Ectodermal cell (in vitro differentiated cells): ENCODE data around the gene C1orf159.

ENCODE experiments used
- H3K27ac ChIP-seq: 2 replicates; pipeline ENCODE4 v1.7.0; 2013; ENCODE audit warnings: mild to moderate bottlenecking, low read depth, low read length; ENCODE audit not compliant: insufficient read depth, poor library complexity, severe bottlenecking
- H3K27me3 ChIP-seq: 2 replicates; pipeline ENCODE4 v1.7.0; 2013; ENCODE audit warnings: mild to moderate bottlenecking, low read length; ENCODE audit not compliant: insufficient read depth, control insufficient read depth, poor library complexity, severe bottlenecking
- H3K36me3 ChIP-seq: one replicate; pipeline ENCODE4 v1.7.0; 2013; ENCODE audit warnings: low read length; ENCODE audit not compliant: control insufficient read depth, insufficient read depth
- H3K4me1 ChIP-seq: one replicate; pipeline ENCODE4 v1.7.0; 2013; ENCODE audit warnings: low read length; ENCODE audit not compliant: control insufficient read depth, insufficient read depth
- H3K4me3 ChIP-seq: 2 replicates; pipeline ENCODE4 v1.7.0; 2013; ENCODE audit warnings: low read depth, low read length, control low read depth; ENCODE audit not compliant: insufficient read depth
- H3K9me3 ChIP-seq: 2 replicates; pipeline ENCODE4 v1.7.0; 2013; ENCODE audit warnings: mild to moderate bottlenecking, low read length, moderate library complexity; ENCODE audit not compliant: control insufficient read depth
- WGBS, 2 experiments: methylation state at CpG; one replicate each; pipeline ENCODE4 v1.1.7; 2013; ENCODE audit warnings: missing lambda C conversion rate in 2 of 2; 5-methylcytosine and 5-hydroxymethylcytosine counted together

C1orf159 gene

DNA sequence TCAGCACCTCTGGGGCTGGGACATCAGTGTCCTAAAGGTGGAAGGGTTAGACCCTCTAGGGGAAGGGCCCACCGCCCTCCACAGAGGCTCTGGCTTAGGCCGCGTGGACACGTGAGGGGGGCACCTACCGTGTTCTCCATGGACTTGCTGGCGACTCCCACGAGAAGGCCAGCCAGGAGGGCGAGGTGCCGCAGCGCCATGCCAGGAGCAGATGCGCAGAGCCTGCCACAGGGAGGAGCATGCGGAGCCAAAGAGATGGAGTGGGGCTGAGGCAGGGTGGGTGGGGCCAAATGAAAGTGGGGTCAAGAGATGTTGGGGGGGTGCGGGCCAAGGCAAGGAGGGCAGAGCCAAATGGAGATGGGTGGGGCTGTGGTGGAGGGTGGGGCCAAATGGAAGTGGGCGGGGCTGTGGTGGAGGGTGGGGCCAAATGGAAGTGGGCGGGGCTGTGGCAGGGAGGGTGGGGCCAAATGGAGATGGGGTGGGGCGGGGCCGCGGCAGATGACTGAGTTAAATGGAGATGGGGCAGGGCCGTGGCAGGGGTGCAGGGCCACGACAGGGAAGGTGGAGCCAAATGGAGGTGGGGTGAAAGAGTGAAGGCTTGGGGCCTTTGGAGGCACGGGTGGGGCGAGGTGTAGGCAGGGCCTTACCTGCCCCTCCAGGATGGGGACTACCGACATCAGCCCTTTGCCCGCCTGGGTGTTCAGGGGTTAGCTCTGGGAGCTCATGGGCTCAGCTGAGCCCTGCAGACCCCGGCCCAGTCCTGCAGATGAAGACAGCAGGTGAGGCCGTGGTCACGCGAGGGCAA, 24.3 kb downstream of the C1orf159 start:
- Histone ChIP-seq H3K36me3 (no peaks in the 10 kb centered on the region), H3K4me1 (no peaks in the 10 kb centered on the region), H3K27ac (no peak overlapping the region), H3K27me3 (no peaks in the 10 kb centered on the region), H3K4me3 (no peak overlapping the region), H3K9me3 (no peaks in the 10 kb centered on the region)
- 95 to 96% methylated on average over 28 of the region's 28 CpGs for WGBS, 2 experiments

- H3K4me3 ChIP-seq, result no peak overlapping the region
- 95 to 97% methylated on average over 45 of the region's 45 CpGs for WGBS, 2 experiments
Measured at GRCh38 chr1:1090424-1091343, 25.2 kb downstream of the C1orf159 start.

GRCh38 chr1:1089731-1090423, 26.0 kb downstream of the C1orf159 start:
- no peaks in the 10 kb centered on the region for H3K4me1 ChIP-seq
- 90% methylated on average over 22 of the region's 22 CpGs for WGBS, 2 experiments

More at GRCh38 chr1:1090424-1091343, 25.2 kb downstream of the C1orf159 start:
- no peaks in the 10 kb centered on the region for H3K27me3 ChIP-seq
- H3K9me3 ChIP-seq, result no peaks in the 10 kb centered on the region
- no peaks in the 10 kb centered on the region for H3K4me1 ChIP-seq
- H3K36me3 ChIP-seq, result no peaks in the 10 kb centered on the region
- no peak overlapping the region for H3K27ac ChIP-seq

DNA sequence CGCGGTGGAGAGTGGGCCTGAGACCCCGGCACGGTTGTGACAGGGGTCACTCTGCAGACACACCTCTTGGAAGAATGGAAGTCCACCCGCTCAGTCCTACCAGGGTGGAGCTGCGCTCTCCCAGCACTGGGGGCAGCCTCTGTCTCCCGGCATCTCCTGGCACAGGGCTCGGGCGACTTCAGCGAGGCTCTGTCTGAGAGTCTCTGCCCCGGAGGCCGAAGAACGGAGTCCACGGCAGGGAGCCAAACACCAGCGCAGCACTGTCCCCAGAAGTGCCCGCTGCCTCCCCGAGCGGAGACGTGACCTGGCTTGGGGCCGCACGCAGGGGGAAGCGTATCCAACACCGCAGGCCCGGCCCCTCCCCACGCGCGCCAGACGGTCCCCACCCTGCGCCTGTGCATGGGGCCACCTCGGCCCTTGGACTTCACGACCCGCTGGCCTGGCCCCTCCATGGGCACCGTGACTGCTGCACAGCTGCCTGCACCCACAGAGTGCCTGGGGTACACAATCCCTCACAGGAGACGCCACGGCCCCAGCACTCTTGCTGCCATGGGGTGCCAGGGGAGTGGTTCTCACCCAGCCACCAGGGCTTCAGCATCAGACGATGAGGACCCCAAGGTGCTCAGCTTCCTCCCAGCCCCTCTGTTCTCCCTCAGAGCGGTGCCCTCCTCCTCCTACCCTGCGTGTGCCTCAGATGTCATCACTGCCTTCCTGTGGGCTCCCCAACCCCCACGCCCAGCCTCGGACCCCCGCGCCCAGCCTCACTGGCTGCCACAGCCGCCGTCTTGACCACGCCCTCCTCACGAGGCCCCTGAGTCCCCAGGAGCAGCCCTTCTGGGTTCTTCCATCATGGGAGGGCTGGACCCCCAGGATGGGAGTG, 26.8 kb downstream of the C1orf159 start:
- 93 to 94% methylated on average over 46 of the region's 46 CpGs for WGBS, 2 experiments
- Histone ChIP-seq H3K36me3 (no peaks in the 10 kb centered on the region), H3K27me3 (no peaks in the 10 kb centered on the region), H3K27ac (no peak overlapping the region), H3K4me1 (no peaks in the 10 kb centered on the region), H3K4me3 (no peak overlapping the region), H3K9me3 (no peaks in the 10 kb centered on the region)

More at GRCh38 chr1:1089731-1090423, 26.0 kb downstream of the C1orf159 start:
- no peak overlapping the region for H3K4me3 ChIP-seq
- H3K9me3 ChIP-seq, result no peaks in the 10 kb centered on the region
- H3K36me3 ChIP-seq, result no peaks in the 10 kb centered on the region
- no peak overlapping the region for H3K27ac ChIP-seq
- H3K27me3 ChIP-seq, result no peaks in the 10 kb centered on the region

GRCh38 chr1:1088029-1088800, 27.7 kb downstream of the C1orf159 start:
- Histone ChIP-seq H3K36me3 (no peaks in the 10 kb centered on the region), H3K27ac (no peak overlapping the region), H3K9me3 (no peaks in the 10 kb centered on the region), H3K4me1 (no peaks in the 10 kb centered on the region), H3K4me3 (no peak overlapping the region), H3K27me3 (no peaks in the 10 kb centered on the region)
- WGBS, 2 experiments, result 93 to 94% methylated on average over 30 to 35 of the region's 39 CpGs

GRCh38 chr1:1087351-1088028, 28.4 kb downstream of the C1orf159 start:
- Histone ChIP-seq H3K4me1 (no peaks in the 10 kb centered on the region), H3K9me3 (no peaks in the 10 kb centered on the region), H3K27ac (no peak overlapping the region), H3K4me3 (no peak overlapping the region), H3K27me3 (no peaks in the 10 kb centered on the region), H3K36me3 (no peaks in the 10 kb centered on the region)
- 94% methylated on average over 38 of the region's 38 CpGs for WGBS, 2 experiments

- Histone ChIP-seq H3K36me3 (no peaks in the 10 kb centered on the region), H3K9me3 (no peaks in the 10 kb centered on the region), H3K4me1 (no peaks in the 10 kb centered on the region), H3K27ac (no peak overlapping the region), H3K4me3 (no peak overlapping the region), H3K27me3 (no peaks in the 10 kb centered on the region)
- 93 to 95% methylated on average over 17 of the region's 17 CpGs for WGBS, 2 experiments
Measured at GRCh38 chr1:1086911-1087341, 29.0 kb downstream of the C1orf159 start.

- 95% methylated on average over 38 of the region's 38 CpGs for WGBS, 2 experiments
- Histone ChIP-seq H3K27me3 (no peaks in the 10 kb centered on the region), H3K4me3 (no peak overlapping the region), H3K36me3 (no peaks in the 10 kb centered on the region), H3K27ac (no peak overlapping the region), H3K9me3 (no peaks in the 10 kb centered on the region), H3K4me1 (no peaks in the 10 kb centered on the region)
Measured at GRCh38 chr1:1085911-1086841, 29.7 kb downstream of the C1orf159 start.
